Melanocyte of skin (primary cell): ENCODE data around the gene CT45A3. TPM values are rescaled to one million over a fixed set of nuclear protein-coding genes. Genes with fewer than 3 reads are reported as not detected.

Experiments
- small RNA-seq, 2 donors: library from RNA; depleted of rRNA; stranded (forward); fragments of <200 nt; gene quantifications; one replicate each; pipeline ENCODE3, GENCODE V24; 2012
- total RNA-seq, 2 donors: library from RNA; depleted of rRNA; stranded (reverse); fragments of >200 nt; gene quantifications; 2 replicates each; pipeline ENCODE4 v1.2.3, GENCODE V29; 2012

CT45A3 gene
- not detected for total RNA-seq

DNA sequence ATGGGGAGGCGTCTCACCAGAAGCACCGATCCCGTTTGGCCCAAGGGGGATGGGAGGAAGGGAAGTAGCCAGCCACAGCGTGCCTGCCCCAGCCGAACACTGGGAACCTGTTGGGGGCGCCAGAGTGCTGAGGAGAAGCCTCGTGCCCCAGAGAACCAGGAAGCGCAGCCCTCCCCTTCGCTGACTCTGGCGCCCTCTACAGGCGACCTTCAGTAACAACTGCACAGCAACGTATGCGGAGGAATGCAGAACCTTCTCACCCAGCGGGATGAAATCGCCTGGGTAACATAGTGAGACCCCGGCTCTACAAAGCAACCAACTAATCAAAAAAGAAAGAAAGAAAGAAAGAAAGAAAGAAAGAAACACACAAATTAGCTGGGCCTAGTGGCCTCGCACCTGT, at the start of gene CT45A3:
Gene CT45A3, minus strand, starts transcription at position 101 of the 400 bp plus-strand sequence. CDS start 3,747 bp downstream, outside the sequence.

DNA sequence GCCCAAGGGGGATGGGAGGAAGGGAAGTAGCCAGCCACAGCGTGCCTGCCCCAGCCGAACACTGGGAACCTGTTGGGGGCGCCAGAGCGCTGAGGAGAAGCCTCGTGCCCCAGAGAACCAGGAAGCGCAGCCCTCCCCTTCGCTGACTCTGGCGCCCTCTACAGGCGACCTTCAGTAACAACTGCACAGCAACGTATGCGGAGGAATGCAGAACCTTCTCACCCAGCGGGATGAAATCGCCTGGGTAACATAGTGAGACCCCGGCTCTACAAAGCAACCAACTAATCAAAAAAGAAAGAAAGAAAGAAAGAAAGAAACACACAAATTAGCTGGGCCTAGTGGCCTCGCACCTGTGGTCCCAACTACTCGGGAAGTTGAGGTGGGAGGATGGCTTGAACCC, 34.7 kb upstream of the CT45A3 start, which contains the start of gene CT45A6:
Gene CT45A6, minus strand, starts transcription at position 101 of the 400 bp plus-strand sequence. CDS start 3,794 bp downstream, outside the sequence.

DNA sequence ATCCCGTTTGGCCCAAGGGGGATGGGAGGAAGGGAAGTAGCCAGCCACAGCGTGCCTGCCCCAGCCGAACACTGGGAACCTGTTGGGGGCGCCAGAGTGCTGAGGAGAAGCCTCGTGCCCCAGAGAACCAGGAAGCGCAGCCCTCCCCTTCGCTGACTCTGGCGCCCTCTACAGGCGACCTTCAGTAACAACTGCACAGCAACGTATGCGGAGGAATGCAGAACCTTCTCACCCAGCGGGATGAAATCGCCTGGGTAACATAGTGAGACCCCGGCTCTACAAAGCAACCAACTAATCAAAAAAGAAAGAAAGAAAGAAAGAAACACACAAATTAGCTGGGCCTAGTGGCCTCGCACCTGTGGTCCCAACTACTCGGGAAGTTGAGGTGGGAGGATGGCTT, 17.4 kb upstream of the CT45A3 start, which contains the start of gene CT45A5:
Gene CT45A5, minus strand, starts transcription at position 101 of the 400 bp plus-strand sequence. CDS start 3,774 bp downstream, outside the sequence.

DNA sequence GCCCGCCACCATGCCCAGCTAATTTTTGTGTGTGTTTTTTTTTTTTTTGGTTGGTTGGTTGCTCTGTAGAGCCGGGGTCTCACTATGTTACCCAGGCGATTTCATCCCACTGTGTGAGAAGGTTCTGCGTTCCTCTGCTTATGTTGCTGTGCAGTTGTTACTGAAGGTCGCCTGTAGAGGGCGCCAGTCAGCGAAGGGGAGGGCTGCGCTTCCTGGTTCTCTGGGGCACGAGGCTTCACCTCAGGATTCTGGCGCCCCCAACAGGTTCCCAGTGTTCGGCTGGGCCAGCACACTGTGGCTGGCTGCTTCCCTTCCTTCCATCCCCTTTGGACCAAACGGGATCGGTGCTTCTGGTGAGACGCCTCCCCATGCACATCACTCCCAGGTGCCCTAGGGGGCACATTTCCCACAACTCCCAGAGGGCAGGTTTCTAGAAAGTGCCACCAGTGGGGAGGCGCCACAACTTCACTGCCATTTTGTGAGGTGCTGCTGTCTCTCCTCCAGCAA, 54.8 kb downstream of the CT45A3 start, which contains the start of gene CT45A1:
Gene CT45A1, plus strand, starts transcription at position 457 of the 507 bp plus-strand sequence. CDS start 5,302 bp downstream, outside the sequence.

Small RNAs within 50 kb of the gene (small RNA-seq; reads per million reads assigned to genes)
- 0 reads per million in 2 donors for gene AC240442.1

Other genes starting within 250 kb of the CT45A3 start
- gene INTS6L, start 247.5 kb downstream of the CT45A3 start, total RNA-seq: 1 to 10 TPM; 2.8 to 3.0 TPM
- gene CT45A1, start 54.6 kb downstream of the CT45A3 start, total RNA-seq: not detected
- not detected for gene CT45A5, start 17.3 kb upstream of the CT45A3 start, total RNA-seq
- not detected for gene CT45A6, start 34.6 kb upstream of the CT45A3 start, total RNA-seq
- not detected for gene CT45A2, start 51.8 kb upstream of the CT45A3 start, total RNA-seq
- not detected for gene CT45A7, start 69.1 kb upstream of the CT45A3 start, total RNA-seq
- not detected for gene CT45A8, start 86.3 kb upstream of the CT45A3 start, total RNA-seq
- gene CT45A9, start 103.6 kb upstream of the CT45A3 start, total RNA-seq: not detected
- gene CT45A10, start 125.3 kb upstream of the CT45A3 start, total RNA-seq: not detected
- not detected for gene SAGE1, start 125.5 kb upstream of the CT45A3 start, total RNA-seq
- gene MMGT1, start 205.8 kb upstream of the CT45A3 start, total RNA-seq: 10 to 100 TPM; 18.9 to 23.3 TPM
- 10 to 100 TPM; 21.0 to 23.6 TPM for gene SLC9A6, start 217.2 kb upstream of the CT45A3 start, total RNA-seq